ENCODE data around the gene NTRK3. TPM values are rescaled to one million over a fixed set of nuclear protein-coding genes. Genes with fewer than 3 reads are reported as not detected.

Gene NTRK3
- total RNA-seq, 1 experiment from 2014 or later = not detected

DNA sequence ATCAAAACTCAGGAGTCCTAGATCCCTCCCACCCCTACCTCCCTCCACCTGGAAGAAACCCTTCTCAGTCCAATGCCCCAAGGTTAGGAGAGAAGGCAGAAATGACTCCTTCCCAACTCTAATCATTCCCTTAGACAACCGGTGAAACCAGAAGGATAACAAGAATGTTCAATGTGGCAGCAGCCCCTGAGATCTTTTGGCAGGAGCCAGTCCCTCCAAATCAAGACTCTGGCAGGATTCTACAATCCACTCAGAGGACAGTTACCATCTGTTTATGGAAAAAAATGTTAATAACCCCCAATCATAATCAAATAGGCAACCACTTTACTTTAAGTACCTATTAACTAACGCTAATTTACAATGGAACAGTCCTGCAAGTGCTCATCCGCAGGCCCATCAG lies 136.5 kb downstream of the NTRK3 start:
- Mint-ChIP-seq H3K4me3 (ENCODE audit: unreplicated experiment) (no peak overlapping the region), H3K9me3 (ENCODE audit: unreplicated experiment) (peaks cover 21% of the 10 kb centered on the region), H3K4me1 (ENCODE audit: insufficient read depth, unreplicated experiment) (no peaks in the 10 kb centered on the region), H3K27ac (ENCODE audit: low read depth, unreplicated experiment) (no peak overlapping the region), H3K27me3 (ENCODE audit: insufficient read depth, unreplicated experiment) (no peaks in the 10 kb centered on the region), H3K36me3 (ENCODE audit: insufficient read depth, unreplicated experiment) (no peaks in the 10 kb centered on the region)
- ChIA-PET POLR2A (interaction anchor here (0.6 kb wide), 1 partner anchor 55 kb away, joined by 3 read pairs; no protein-coding TSS in a partner anchor), CTCF (no interaction called here)
- no peak for DNase-seq (ENCODE audit: unreplicated experiment)
- BruUV-seq (replicated peaks) = no TSS peak
- TF ChIP-seq, protein P1, sequence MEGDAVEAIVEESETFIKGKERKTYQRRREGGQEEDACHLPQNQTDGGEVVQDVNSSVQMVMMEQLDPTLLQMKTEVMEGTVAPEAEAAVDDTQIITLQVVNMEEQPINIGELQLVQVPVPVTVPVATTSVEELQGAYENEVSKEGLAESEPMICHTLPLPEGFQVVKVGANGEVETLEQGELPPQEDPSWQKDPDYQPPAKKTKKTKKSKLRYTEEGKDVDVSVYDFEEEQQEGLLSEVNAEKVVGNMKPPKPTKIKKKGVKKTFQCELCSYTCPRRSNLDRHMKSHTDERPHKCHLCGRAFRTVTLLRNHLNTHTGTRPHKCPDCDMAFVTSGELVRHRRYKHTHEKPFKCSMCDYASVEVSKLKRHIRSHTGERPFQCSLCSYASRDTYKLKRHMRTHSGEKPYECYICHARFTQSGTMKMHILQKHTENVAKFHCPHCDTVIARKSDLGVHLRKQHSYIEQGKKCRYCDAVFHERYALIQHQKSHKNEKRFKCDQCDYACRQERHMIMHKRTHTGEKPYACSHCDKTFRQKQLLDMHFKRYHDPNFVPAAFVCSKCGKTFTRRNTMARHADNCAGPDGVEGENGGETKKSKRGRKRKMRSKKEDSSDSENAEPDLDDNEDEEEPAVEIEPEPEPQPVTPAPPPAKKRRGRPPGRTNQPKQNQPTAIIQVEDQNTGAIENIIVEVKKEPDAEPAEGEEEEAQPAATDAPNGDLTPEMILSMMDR (IDR thresholded peaks at IDR 0.05; ENCODE audit: unreplicated experiment) = no peak
- intact Hi-C loops (cut with micrococcal nuclease) = loop anchor here (5.0 kb wide), 1 partner anchor 493 kb away; no protein-coding TSS in a partner anchor

DNA sequence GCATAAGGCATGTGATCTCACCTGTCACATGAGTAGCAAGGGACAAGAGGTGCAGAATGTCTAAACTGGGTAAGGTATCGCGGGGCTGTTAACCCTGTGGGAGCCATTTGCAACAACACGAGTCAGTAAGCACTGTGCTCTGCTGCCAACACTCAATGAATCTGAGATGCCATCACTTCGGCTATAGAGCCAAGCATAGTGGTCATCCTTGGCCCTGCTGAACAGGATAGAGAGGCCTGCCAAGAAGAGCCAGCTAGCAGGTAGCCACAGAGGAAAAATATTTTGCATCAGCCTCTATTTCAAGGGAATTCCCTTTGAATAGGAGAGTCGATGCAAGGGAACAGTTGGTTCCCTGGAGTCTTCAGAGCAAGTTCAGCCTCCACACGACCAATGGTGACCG lies 137.8 kb downstream of the NTRK3 start:
- TF ChIP-seq, protein P1 (IDR thresholded peaks at IDR 0.05; ENCODE audit: unreplicated experiment) = no peak
- ChIA-PET CTCF (interaction anchor here (0.6 kb wide), 1 partner anchor 27 kb away, joined by 4 read pairs; no protein-coding TSS in a partner anchor), POLR2A (no interaction called here)
- Mint-ChIP-seq H3K36me3 (ENCODE audit: insufficient read depth, unreplicated experiment) (no peaks in the 10 kb centered on the region), H3K27me3 (ENCODE audit: insufficient read depth, unreplicated experiment) (no peaks in the 10 kb centered on the region), H3K4me1 (ENCODE audit: insufficient read depth, unreplicated experiment) (no peaks in the 10 kb centered on the region), H3K4me3 (ENCODE audit: unreplicated experiment) (no peak overlapping the region), H3K27ac (ENCODE audit: low read depth, unreplicated experiment) (no peak overlapping the region), H3K9me3 (ENCODE audit: unreplicated experiment) (peaks cover 21% of the 10 kb centered on the region)
- BruUV-seq (replicated peaks) = no TSS peak
- intact Hi-C loops (cut with micrococcal nuclease) = no loop called here
- no peak for DNase-seq (ENCODE audit: unreplicated experiment)

DNA sequence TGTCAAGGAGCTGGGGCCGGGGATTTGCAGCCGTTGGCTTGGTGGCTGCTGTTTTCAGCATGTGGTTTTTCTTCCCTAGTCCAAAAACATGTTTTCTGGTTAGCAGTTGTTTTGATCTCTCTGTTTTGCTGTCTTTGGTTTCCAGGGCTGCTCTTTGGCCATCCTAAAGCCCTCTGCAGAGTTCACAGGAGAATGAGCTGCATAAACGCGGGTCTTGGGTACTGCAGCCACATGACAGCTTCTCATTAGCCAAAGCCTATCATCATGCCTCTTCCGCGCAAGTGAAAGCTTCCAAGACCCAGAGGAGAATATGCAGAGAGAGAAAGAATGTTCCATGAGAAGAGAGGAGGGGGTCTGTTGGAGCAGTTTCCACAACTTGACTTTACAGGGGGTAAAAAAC lies 138.5 kb downstream of the NTRK3 start:
- intact Hi-C loops (cut with micrococcal nuclease) = no loop called here
- no peak for DNase-seq (ENCODE audit: unreplicated experiment)
- H3K4me1 Mint-ChIP-seq (ENCODE audit: insufficient read depth, unreplicated experiment) = no peaks in the 10 kb centered on the region
- no peak overlapping the region for H3K27ac Mint-ChIP-seq (ENCODE audit: low read depth, unreplicated experiment)
- no TSS peak for BruUV-seq (replicated peaks)
- CTCF ChIA-PET = no interaction called here
- peaks cover 21% of the 10 kb centered on the region for H3K9me3 Mint-ChIP-seq (ENCODE audit: unreplicated experiment)
- TF ChIP-seq, protein P1 (IDR thresholded peaks at IDR 0.05; ENCODE audit: unreplicated experiment) = no peak
- H3K36me3 Mint-ChIP-seq (ENCODE audit: insufficient read depth, unreplicated experiment) = no peaks in the 10 kb centered on the region
- no peaks in the 10 kb centered on the region for H3K27me3 Mint-ChIP-seq (ENCODE audit: insufficient read depth, unreplicated experiment)
- POLR2A ChIA-PET = no interaction called here
- H3K4me3 Mint-ChIP-seq (ENCODE audit: unreplicated experiment) = no peak overlapping the region

GRCh38 chr15:88115486-88116152 lies 140.9 kb downstream of the NTRK3 start:
- H3K27ac Mint-ChIP-seq (ENCODE audit: low read depth, unreplicated experiment) = no peak overlapping the region
- ChIA-PET POLR2A (no interaction called here), CTCF (no interaction called here)
- no peaks in the 10 kb centered on the region for H3K36me3 Mint-ChIP-seq (ENCODE audit: insufficient read depth, unreplicated experiment)
- H3K9me3 Mint-ChIP-seq (ENCODE audit: unreplicated experiment) = peaks cover 29% of the 10 kb centered on the region
- TF ChIP-seq, protein P1 (IDR thresholded peaks at IDR 0.05; ENCODE audit: unreplicated experiment) = no peak
- H3K4me1 Mint-ChIP-seq (ENCODE audit: insufficient read depth, unreplicated experiment) = no peaks in the 10 kb centered on the region
- intact Hi-C loops (cut with micrococcal nuclease) = no loop called here
- DNase-seq (ENCODE audit: unreplicated experiment) = no peak
- BruUV-seq (replicated peaks) = no TSS peak
- H3K27me3 Mint-ChIP-seq (ENCODE audit: insufficient read depth, unreplicated experiment) = no peaks in the 10 kb centered on the region
- H3K4me3 Mint-ChIP-seq (ENCODE audit: unreplicated experiment) = no peak overlapping the region

Data from MCF 10A (cell line).